GM18499 (cell line): ENCODE results near the gene CSF3R.
"Not testable (repeated sequence)": the region's sequence is repeated elsewhere in the genome, so short reads cannot be mapped to it uniquely, and the experiment has no call there.

ENCODE experiments used
- ATAC-seq: cut with Tn5 transposase; IDR thresholded peaks from one replicate; pipeline ENCODE4 v1.9.1; 2021; ENCODE audit warnings: moderate number of reproducible peaks; ENCODE audit not compliant: insufficient read depth, unreplicated experiment

CSF3R gene

DNA sequence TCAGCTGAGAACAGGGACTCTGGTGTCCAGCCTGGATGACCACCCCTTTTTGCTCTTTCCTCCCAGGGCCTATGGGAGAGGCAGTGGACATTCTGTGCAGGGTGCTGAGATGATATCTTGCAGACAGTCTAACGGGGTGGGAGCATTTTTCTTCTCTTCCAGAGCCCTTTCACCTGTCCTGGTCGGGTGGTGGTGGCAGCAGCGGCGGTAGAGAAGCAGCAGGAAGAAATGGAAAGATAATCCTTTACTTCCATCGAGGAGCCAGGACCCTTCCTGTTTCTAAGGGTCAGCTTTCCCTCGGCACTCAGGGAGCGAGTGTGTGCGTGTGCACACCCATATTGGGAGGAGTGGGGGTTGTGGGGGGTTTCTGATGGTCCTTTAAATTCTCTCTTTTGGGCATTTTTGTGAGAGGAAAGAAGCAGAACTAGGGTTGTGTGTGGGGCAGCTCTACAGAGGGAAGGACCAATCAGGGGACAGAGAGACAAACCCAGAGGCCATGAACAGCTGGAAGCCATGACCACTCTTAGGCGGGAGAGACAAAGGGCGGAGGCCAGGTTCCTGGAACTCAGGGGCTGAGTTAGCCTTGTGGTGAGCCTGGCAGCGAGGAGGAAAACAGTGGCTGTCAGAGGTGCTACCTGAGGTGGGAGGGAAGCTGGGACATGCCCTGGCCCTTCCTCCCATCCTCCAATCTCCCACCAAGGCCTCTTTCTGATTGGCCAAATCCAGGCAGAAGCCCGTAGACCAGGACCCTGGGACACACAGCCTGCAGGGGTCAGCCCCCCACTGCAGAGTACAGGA is 31.2 kb upstream of the CSF3R start:
- ATAC-seq = no peak

DNA sequence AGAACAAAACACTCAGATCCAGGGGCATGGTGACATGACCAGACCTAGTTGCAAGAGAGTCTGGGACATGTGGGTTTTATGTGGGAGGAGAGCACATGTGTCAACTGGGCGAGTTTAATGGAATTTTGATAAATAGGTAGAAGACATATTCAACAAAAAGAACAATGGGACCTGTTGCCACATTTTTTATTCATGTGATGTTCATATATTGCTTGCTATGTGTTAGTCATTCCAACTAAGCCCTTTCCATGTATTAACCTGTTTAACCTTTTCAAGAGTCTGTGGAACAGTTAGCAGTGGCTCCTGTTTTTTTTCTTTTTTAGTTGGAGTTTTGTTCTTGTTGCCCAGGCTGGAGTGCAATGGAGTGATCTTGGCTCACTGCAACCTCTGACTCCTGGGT is 30.1 kb upstream of the CSF3R start:
- no peak for ATAC-seq

DNA sequence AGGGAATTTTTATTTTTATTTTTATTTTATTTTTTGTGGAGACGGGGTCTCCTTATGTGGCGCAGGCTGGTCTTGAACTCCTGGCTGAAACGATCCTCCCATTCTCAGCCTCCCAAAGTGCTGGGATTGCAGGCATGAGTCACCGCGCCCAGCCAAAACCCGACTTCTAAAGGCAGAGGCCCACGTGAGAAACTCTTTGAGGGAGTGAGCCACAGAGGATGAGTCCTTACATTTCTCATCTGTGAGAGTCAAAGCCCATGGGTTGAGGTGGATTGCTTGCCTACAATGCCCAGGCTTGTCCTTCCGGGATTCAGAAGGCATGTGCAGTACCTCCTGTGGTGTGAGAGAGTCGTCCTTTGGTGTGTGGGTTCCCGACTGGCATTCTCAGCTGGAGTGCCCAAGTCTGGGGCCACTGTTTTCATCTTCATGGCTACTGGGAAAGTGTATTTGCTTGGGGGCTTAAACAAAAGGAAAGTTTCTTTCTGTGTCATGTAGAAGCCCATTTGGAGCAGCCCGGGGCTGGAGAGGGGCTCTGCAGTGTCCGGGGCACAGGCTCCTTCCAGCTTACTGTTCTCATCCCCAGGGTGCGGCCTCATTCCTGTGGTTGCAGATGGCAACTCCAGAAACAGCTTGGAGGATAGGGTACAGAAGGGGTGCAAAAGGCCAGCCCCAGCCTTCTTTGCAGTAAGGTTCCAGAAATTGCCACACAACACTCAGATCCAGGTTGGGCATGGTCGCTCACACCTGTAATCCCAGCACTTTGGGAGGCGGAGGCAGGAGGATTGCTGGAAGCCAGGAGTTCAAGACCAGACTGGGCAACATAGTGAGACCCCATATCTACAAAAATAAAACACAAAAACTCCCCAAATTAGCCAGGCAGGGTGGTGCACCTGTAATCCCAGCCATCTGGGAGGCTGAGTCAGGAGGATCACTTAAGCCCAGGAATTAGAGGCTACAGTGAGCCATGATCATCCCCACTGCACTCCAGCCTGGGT is 29.4 kb upstream of the CSF3R start:
- ATAC-seq = no peak

DNA sequence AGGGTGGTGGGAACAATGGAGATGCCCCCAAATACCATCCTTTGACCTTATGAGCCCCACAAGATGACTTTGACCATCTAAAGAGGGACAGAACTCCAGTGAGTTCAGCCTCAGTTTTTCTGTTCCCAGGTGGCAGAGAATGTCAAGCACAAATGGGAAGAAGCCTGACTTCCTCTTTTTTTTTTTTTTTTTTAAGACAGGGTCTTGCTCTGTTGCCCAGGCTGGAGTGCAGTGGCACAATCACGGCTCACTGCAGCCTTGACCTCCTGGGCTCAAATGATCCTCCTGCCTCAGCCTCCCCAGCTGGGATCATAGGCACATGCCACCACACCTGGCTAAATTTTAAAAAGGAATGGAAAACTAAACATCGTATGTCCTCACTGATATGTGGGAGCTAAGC is 28.5 kb upstream of the CSF3R start:
- ATAC-seq = not testable (repeated sequence)

DNA sequence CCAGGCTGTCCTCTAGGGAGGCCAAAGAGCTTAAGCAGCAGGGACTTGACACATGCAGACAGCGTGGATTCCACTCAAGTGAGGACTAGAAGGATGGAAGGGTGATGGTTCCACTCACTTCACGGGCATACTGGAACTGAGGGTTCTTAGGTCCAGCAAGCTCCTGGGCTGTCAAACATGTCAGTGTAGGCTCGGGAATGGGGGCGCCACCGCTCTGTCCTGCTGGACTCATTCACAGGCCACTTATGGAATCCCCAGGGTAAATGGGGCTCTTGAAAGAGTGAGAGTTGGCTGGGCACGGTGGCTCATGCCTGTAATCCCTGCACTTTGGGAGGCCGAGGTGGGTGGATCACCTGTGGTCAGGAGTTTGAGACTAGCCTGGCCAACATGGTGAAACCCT is 27.7 kb upstream of the CSF3R start:
- ATAC-seq = no peak

DNA sequence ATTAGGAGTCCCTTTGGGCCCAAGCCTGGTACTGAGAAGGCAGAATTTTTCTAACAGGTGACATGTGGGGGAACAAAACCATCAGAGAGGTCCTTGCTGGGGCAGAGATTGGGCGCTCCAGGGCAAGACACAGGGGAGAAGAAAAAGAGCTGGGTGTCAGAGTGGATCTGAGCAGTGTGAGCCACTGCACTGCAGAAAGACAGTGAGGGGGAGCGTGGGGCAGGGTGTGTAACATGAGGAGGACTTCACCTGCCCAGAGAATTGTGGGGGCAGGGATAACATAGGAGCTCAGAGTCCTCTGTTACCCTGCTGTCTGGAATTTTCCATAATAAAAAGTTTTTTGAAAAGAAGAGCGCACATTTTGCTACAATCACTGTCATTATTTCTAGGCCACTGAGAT is 25.5 kb upstream of the CSF3R start:
- ATAC-seq = no peak

DNA sequence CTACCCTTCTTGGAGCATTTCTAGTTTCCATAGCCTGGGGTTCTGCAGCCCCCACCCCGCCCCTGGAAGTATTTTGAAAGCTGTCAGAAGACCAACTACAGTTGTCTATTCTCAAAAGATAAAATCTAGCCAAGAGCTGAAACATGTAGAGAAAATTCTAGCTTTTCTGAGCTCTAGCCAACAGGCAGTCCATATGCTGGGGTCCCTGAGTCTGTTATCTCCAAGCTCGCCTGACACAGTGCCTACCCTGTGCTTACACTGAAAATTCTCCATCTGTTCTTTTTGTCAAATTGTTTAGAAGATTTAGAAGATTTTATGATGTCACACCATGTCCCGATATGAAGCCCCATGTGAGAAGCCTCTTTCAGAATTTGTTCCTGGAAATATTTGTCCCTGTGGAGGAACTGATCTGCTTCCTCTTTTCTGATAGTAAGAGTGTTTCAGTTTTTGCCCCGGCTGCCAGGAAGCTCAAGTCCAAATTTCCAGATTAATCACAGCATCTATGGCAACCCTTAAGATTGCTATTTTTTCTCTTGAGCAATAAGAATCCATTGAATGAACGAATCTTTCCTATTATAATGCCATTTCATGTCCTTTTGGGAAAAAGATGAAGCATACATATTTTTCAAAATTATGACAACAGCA is 23.7 kb upstream of the CSF3R start:
- no peak for ATAC-seq

DNA sequence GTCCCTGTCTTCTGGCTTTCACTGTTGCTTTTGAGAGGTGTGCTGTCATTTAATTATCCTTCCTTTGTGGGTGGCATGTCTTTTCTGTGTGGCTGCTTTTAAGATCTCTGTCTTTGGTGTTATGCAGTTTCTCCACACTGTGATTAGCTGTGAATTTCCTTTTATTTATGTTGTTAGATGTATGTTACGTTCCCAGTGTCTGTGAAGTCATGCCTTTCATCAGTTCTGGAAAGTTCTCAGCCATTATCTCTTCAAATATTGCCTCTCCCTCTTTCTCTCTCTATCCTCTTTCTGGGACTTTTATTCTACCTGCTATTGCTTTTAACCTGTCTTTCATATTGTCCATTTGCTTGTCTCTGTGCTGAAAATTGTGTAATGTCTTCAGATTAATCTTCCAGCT is 21.0 kb upstream of the CSF3R start:
- no peak for ATAC-seq

DNA sequence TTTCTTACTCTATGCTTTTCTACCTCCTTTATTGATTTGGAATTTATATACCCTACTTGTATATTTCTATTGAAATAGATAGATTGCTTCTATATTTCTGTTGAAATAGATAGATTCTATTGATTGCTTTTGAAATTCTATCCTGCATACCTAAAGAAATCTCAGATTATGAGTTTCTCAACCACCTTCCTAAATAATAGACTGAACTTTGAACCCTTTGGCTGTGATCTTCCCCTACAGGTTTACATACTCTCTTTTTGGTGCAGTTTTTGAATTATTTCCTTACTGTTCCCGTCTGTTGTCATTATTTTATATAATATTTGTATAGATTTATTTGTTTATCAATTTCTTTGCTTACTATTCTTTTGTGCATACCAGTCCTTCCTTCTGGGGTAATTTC is 20.4 kb upstream of the CSF3R start:
- ATAC-seq = no peak

DNA sequence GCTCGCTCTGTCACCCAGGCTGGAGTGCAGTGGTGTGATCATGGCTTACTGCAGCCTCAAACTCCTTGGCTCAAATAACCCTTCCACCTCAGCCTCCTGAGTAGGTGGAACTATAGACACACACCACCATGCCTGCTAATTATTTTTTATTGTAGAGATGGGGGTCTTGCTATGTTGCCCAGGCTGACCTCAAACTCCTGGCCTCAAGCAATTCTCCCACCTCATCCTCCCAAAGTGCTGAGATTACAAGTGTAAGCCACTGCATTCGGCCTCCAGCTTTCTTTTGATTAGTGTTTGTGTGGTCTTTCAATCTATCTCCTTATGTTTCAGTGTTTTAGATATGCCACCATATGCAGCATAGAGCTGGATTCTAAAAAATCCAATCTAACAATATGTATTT is 19.9 kb upstream of the CSF3R start:
- no peak for ATAC-seq

DNA sequence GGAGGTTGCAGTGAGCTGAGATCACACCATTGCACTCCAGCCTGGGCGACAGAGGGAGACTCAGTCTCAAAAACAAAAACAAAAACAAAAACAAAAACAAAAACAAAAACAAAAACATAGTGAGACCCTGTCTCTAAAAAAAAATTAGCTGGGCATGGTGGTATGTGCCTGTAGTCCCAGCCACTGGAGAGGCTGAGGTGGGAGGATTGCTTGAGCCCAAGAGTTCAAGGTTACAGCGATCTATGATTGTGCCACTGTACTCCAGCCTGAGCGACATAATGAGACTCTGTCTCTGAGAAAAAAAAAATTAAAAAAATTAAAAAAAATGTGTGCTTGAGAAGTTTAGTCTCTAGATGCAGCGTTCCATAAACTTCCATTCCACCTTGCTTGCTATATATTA is 19.2 kb upstream of the CSF3R start:
- ATAC-seq = not testable (repeated sequence)

DNA sequence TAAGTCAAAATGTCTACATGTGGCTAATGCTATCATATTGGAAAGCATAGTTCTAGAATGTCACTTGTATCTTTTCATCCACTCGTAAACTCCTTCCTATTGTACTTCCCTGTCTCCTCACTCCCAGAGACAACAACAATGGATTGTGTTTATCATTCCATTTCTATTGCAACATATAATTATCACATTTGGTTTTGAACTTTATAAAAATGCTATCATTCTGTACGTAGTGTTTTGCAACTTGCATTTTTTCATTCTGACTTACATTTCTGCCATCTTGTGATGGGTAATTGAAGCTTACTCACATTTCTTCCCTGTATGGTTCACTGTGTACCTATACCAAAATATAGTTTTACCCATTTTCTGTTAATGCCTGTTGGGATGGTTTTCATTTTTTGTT is 14.5 kb upstream of the CSF3R start:
- no peak for ATAC-seq

DNA sequence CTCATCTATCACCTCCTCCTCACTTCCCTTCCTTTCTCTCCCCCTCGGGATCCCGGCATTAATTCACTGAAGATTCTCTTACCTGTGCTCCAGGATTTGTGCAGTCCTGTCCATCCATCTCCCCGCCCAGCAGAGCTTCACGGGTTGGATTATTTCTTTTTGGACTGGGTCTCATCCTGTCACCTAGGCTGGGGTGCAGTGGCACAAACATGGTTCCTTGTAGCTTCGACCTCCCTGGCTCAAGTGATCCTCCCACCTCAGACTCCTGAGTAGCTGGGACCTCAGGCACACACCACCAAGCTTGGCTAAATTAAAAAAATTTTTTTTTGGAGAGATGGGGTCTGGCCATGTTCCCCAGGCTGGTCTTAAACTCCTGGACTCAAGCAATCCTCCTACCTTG is 12.3 kb upstream of the CSF3R start:
- ATAC-seq = no peak

DNA sequence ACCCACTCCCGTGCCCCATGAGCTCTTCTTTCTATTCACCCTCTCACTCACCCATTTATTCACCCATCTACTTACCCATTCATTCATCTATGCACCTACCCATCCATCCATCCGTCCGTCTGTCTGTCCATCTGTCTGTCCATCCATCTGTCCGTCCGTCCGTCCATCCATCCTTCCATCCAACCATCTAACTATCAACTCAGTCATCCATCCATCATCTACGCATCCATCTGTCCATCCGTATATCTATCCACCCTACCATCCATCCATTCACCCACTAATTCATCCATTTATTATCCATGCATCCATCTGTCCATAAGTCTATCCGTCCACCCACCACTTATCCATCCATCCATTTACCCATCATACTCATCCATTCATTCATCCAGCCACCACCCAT is 10.8 kb upstream of the CSF3R start:
- no peak for ATAC-seq

DNA sequence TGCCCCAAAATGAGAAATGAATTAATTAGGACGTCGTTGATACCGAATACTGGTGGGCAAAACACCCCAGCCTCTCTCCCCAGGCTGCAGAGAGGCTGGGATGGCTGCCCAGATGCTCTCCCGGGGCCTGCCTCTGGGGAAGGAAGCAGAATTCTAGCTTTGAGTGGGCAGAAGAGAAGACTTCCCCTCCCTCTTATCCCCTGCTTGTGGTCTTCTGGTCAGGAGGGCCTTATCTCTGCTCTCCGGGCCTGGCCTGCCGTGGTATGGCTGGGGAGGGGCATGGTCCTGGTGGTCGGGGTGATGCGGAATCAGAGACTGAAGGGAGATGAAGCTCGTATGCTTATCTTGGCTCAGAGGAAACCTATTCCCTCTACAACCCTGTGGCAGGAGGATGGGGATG is 9.8 kb upstream of the CSF3R start:
- no peak for ATAC-seq

DNA sequence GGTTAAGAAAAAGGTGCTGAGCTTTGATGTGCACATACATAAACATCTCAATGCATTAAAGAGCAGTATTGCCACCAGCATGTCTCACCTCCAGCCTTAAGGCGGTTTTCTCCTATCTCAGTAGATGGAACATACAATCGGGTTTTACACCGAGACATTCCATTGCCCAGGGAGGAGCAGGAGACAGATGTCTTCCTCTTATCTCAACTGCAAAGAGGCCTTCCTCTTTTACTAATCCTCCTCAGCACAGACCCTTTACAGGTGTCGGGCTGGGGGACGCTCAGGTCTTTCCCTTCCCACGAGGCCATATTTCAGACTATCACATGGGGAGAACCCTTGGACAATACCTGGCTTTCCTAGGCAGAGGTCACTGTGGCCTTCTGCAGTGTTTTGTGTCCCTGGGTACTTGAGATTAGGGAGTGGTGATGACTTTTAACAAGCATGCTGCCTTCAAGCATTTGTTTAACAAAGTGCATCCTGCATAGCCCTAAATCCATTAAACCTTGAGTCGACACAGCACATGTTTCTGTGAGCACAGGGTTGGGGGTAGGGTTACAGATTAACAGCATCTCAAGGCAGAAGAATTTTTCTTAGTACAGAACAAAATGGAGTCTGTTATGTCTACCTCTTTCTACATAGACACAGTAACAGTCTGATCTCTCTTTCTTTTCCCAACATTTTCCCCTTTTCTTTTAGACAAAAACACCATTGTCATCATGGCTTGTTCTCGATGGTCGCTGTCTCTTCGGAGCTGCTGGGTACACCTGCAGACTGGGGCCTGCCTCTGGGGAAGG is 6.7 kb upstream of the CSF3R start:
- not testable (repeated sequence) for ATAC-seq

DNA sequence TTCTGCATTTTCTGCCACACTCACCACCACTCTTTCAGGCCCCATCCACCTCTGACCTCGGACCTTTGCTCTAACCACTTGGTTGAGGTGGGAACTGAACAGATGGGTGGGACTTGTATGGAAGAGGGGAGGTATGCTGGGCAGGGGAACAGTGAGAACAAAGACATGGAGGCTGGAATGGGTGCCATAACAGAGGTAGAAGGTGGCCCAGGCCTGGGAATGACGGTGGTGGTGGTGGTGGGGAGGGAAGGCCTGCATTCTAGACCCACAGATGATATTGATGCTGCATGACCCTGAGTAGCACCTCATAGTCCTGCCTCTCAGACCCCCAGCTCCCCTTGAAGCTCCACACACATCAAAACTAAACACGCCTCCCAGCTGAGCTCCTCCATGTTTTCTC is 5.2 kb upstream of the CSF3R start:
- ATAC-seq = no peak

DNA sequence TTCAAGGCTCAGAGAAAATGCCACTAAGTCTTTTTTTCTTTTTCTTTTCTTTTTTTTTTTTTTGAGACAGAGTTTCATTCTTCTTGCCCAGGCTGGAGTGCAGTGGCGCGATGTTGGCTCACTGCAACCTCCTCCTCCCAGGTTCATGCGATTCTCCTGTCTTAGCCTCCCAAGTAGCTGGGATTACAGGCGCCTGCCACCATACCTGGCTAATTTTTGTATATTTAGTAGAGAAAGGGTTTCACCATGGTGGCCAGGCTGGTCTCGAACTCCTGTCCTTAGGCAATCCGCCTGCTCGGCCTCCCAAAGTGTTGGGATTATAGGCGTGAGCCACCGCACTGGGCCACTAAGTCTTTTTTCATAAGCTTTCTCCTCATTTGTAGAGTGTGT is 4.6 kb upstream of the CSF3R start:
- not testable (repeated sequence) for ATAC-seq

DNA sequence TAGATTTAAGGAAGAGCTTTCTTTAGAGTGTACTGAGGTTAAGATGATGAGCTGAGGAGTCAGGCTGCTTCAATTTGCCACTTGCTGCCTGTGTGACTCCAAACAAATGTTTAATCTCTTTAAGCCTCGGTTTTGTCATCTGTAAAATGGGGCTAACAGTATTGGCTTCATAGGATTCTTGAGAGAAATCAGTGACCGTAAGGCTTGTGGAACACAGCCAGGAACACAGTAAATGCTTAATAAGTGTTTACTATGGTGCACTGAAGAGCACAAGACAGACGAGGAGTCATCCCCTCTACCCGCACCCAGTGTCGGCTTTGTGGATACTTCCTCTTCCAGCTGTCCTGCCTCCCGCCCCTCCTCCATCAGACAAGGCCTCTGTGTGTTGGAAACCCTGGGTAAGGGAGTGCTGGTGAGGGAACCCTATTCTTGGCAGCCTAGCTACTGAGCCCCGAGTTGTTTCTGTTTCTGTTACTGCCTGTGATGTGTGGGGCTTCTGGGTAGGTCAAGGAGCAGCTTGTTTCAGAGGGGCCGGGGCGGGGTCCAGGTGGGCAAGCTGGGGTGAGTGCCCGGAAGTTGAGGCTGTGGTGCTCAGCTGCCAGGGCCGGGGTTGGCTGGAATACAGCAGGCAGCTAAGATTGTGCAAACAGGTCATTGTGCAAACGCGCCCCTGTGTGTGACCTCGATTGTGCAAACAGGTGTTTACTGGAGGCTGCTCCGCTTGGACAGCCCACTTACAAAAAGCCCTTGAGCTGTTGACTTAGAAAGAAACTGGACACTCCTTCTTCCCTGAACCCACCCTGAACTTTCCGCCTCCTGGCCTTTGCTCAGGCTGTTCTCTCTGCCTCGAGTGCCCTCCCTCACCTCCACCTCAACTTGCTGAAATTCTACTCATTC is 4.0 kb upstream of the CSF3R start:
- no peak for ATAC-seq
